Small intestine (tissue), 7 donors: Measurements from ENCODE around the gene ARV1. TPM values are rescaled to one million over a fixed set of nuclear protein-coding genes. Genes with fewer than 3 reads are reported as not detected.

Experiments used
- DNase-seq, 2 donors: peaks; one replicate each; pipeline versions ENCODE4 v3.0.0 to v3.0.0-alpha.2; 2013
- FAIRE-seq: peaks from 2 replicates; lab custom pipeline; 2012; peaks lifted over from hg19 to GRCh38; lab: Jason Lieb, UNC
- H3K27ac ChIP-seq, 3 donors: one replicate each; pipeline ENCODE4 v1.5.1; 2013; ENCODE audit warnings: low read length in 2 of 3, mild to moderate bottlenecking in 2 of 3, control low read depth in 1 of 3, inconsistent platforms in 1 of 3, low read depth in 1 of 3, moderate library complexity in 1 of 3
- H3K27me3 ChIP-seq, 3 donors: one replicate each; pipeline ENCODE4 v1.6.1; 2013; ENCODE audit warnings: low read length in 3 of 3, inconsistent platforms in 1 of 3; ENCODE audit not compliant: control insufficient read depth in 3 of 3, insufficient read depth in 3 of 3
- H3K36me3 ChIP-seq, 3 donors: one replicate each; pipeline ENCODE4 v1.6.1; 2013; ENCODE audit warnings: low read length in 3 of 3, inconsistent platforms in 1 of 3, low read depth in 1 of 3, mild to moderate bottlenecking in 1 of 3, moderate library complexity in 1 of 3; ENCODE audit not compliant: control insufficient read depth in 3 of 3, insufficient read depth in 2 of 3
- H3K4me1 ChIP-seq, 3 donors: one replicate each; pipeline ENCODE4 v1.6.1; 2013; ENCODE audit warnings: low read length in 2 of 3, inconsistent platforms in 1 of 3, low read depth in 1 of 3, mild to moderate bottlenecking in 1 of 3, moderate library complexity in 1 of 3; ENCODE audit not compliant: control insufficient read depth in 3 of 3, insufficient read depth in 2 of 3
- H3K4me3 ChIP-seq, 3 donors: one replicate each; pipeline ENCODE4 v1.5.1; 2013; ENCODE audit warnings: low read length in 3 of 3, control low read depth in 1 of 3, inconsistent platforms in 1 of 3, low read depth in 1 of 3, mild to moderate bottlenecking in 1 of 3, moderate library complexity in 1 of 3
- H3K9me3 ChIP-seq, 2 donors: one replicate each; pipeline ENCODE4 v1.6.1; 2013; ENCODE audit warnings: low read depth in 1 of 2, low read length in 1 of 2; ENCODE audit not compliant: control insufficient read depth in 2 of 2, insufficient read depth in 1 of 2
- WGBS, 3 donors: extraction: QIAGEN DNeasy Blood & Tissue Kit; methylation state at CpG; one replicate each; pipeline ENCODE4 v1.1.7; 2013; 5-methylcytosine and 5-hydroxymethylcytosine counted together
- polyA plus RNA-seq, 4 donors: library from polyadenylated mRNA; stranded (reverse) in 3 of 4; unstranded in 1 of 4; fragments of 200-250 nt in 3 of 4; fragments of 120-200 nt in 1 of 4; gene quantifications; one replicate each; pipeline versions ENCODE4 v1.2.1 to v1.2.3, GENCODE V29; 2013
- donor health status: healthy with polysubstance abuse.
- donor health status: control.
- donor health status: control.
- donor health status: Bipolar disorder and iron deficiency.
- donor health status: healthy.

Gene ARV1
- polyA plus RNA-seq, 4 donors, result 15.7 to 30.5 (median 22.9) TPM

GRCh38 chr1:230940848-230941247 is 38.0 kb upstream of the ARV1 start:
- DNase-seq, result no peak
- H3K9me3 ChIP-seq, result no peaks in the 10 kb centered on the region
- no peak overlapping the region for H3K27ac ChIP-seq
- FAIRE-seq, result no peak
- H3K27me3 ChIP-seq, result no peaks in the 10 kb centered on the region
- H3K4me3 ChIP-seq, result no peak overlapping the region
- H3K4me1 ChIP-seq, result peaks cover 0 to 3% (median 2%) of the 10 kb centered on the region in 3 donors
- WGBS, 3 donors, result 98 to 100% (median 100%) methylated on average over 1 of the region's 1 CpG
- peaks cover 0 to 7% (median under 1%) of the 10 kb centered on the region in 3 donors for H3K36me3 ChIP-seq

- Histone ChIP-seq H3K27me3 (no peaks in the 10 kb centered on the region), H3K4me1 (peaks cover 0 to 3% (median 2%) of the 10 kb centered on the region in 3 donors), H3K9me3 (no peaks in the 10 kb centered on the region), H3K4me3 (no peak overlapping the region), H3K36me3 (peaks cover 0 to 5% (median 4%) of the 10 kb centered on the region in 3 donors), H3K27ac (no peak overlapping the region)
- FAIRE-seq (no peak), DNase-seq (no peak)
- 94 to 99% (median 97%) methylated on average over 2 of the region's 2 CpGs for WGBS, 3 donors
Measured at GRCh38 chr1:230943048-230943593, 35.8 kb upstream of the ARV1 start.

GRCh38 chr1:230948301-230948700 is 30.6 kb upstream of the ARV1 start:
- no peak overlapping the region for H3K27ac ChIP-seq
- no peak overlapping the region for H3K4me3 ChIP-seq
- no peak for FAIRE-seq
- no peaks in the 10 kb centered on the region for H3K9me3 ChIP-seq
- H3K27me3 ChIP-seq, result no peaks in the 10 kb centered on the region
- WGBS, 3 donors, result 86 to 93% (median 93%) methylated on average over 1 of the region's 1 CpG
- no peaks in the 10 kb centered on the region for H3K4me1 ChIP-seq
- DNase-seq, result no peak
- peaks cover 0 to 7% (median 0%) of the 10 kb centered on the region in 3 donors for H3K36me3 ChIP-seq

- Histone ChIP-seq H3K27ac (no peak overlapping the region), H3K9me3 (no peaks in the 10 kb centered on the region), H3K4me1 (no peaks in the 10 kb centered on the region), H3K36me3 (peaks cover 0 to 7% (median 0%) of the 10 kb centered on the region in 3 donors), H3K27me3 (no peaks in the 10 kb centered on the region), H3K4me3 (no peak overlapping the region)
- DNase-seq (no peak), FAIRE-seq (no peak)
- WGBS, 3 donors, result 91 to 94% (median 94%) methylated on average over 3 of the region's 3 CpGs
Measured at GRCh38 chr1:230948903-230949302, 30.0 kb upstream of the ARV1 start.

GRCh38 chr1:230950404-230950803 is 28.5 kb upstream of the ARV1 start:
- Histone ChIP-seq H3K9me3 (no peaks in the 10 kb centered on the region), H3K4me3 (no peak overlapping the region), H3K4me1 (no peaks in the 10 kb centered on the region), H3K27ac (no peak overlapping the region), H3K36me3 (peaks cover 0 to 7% (median 0%) of the 10 kb centered on the region in 3 donors), H3K27me3 (no peaks in the 10 kb centered on the region)
- WGBS, 3 donors, result 41 to 68% (median 66%) methylated on average over 3 of the region's 3 CpGs
- no peak for DNase-seq
- FAIRE-seq, result no peak

- Histone ChIP-seq H3K27ac (no peak overlapping the region), H3K4me3 (no peak overlapping the region)
- FAIRE-seq, result no peak
Measured at GRCh38 chr1:230957580-230957989, 21.3 kb upstream of the ARV1 start.

GRCh38 chr1:230958370-230958769 is 20.5 kb upstream of the ARV1 start:
- peak; percentile 37 to 62 for DNase-seq
- FAIRE-seq, result no peak
- WGBS, 3 donors, result 45 to 73% (median 56%) methylated on average over 4 of the region's 4 CpGs

More at GRCh38 chr1:230957580-230957989, 21.3 kb upstream of the ARV1 start:
- Histone ChIP-seq H3K9me3 (no peaks in the 10 kb centered on the region), H3K4me1 (no peaks in the 10 kb centered on the region), H3K36me3 (peaks cover 5 to 11% (median 5%) of the 10 kb centered on the region in 3 donors), H3K27me3 (no peaks in the 10 kb centered on the region)
- 85 to 92% (median 87%) methylated on average over 4 of the region's 4 CpGs for WGBS, 3 donors
- no peak for DNase-seq

GRCh38 chr1:230964896-230965295 is 14.0 kb upstream of the ARV1 start:
- no peaks in the 10 kb centered on the region for H3K9me3 ChIP-seq
- no peaks in the 10 kb centered on the region for H3K27me3 ChIP-seq
- DNase-seq (no peak), FAIRE-seq (no peak)
- H3K27ac ChIP-seq, result no peak overlapping the region
- H3K4me1 ChIP-seq, result peaks cover 0 to 4% (median 2%) of the 10 kb centered on the region in 3 donors
- WGBS, 3 donors, result 47 to 61% (median 49%) methylated on average over 2 of the region's 2 CpGs
- no peak overlapping the region for H3K4me3 ChIP-seq
- peaks cover 0 to 2% (median under 1%) of the 10 kb centered on the region in 3 donors for H3K36me3 ChIP-seq

More at GRCh38 chr1:230958370-230958769, 20.5 kb upstream of the ARV1 start:
- peaks cover 5 to 11% (median 5%) of the 10 kb centered on the region in 3 donors for H3K36me3 ChIP-seq
- H3K4me1 ChIP-seq, result no peaks in the 10 kb centered on the region
- H3K27ac ChIP-seq, result no peak overlapping the region
- no peaks in the 10 kb centered on the region for H3K27me3 ChIP-seq
- H3K4me3 ChIP-seq, result no peak overlapping the region
- H3K9me3 ChIP-seq, result no peaks in the 10 kb centered on the region
